PC-9 (cell line): ENCODE data around the gene IL16.

ENCODE experiments used
- EZH2 ChIP-seq: fragments of 200-600 bp; sonication (generic); IDR thresholded peaks from 2 replicates; pipeline ENCODE4 v1.8.0; 2017; ENCODE audit warnings: antibody characterized with exemption, low read depth
- TF ChIP-seq, protein P1 (sequence below): fragments of 200-600 bp; sonication (generic); conservative IDR thresholded peaks from 2 replicates; pipeline ENCODE4 v1.6.1; 2017; ENCODE audit warnings: mixed run types, antibody characterized with exemption, mild to moderate bottlenecking, moderate library complexity

- TF ChIP-seq, protein P1, sequence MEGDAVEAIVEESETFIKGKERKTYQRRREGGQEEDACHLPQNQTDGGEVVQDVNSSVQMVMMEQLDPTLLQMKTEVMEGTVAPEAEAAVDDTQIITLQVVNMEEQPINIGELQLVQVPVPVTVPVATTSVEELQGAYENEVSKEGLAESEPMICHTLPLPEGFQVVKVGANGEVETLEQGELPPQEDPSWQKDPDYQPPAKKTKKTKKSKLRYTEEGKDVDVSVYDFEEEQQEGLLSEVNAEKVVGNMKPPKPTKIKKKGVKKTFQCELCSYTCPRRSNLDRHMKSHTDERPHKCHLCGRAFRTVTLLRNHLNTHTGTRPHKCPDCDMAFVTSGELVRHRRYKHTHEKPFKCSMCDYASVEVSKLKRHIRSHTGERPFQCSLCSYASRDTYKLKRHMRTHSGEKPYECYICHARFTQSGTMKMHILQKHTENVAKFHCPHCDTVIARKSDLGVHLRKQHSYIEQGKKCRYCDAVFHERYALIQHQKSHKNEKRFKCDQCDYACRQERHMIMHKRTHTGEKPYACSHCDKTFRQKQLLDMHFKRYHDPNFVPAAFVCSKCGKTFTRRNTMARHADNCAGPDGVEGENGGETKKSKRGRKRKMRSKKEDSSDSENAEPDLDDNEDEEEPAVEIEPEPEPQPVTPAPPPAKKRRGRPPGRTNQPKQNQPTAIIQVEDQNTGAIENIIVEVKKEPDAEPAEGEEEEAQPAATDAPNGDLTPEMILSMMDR: no peak
- TF ChIP-seq EZH2: no peak
These were observed 6.9 kb upstream of the IL16 start for GRCh38 chr15:81189583-81190283.
